ENCODE results near the gene NDUFC2.

Gene NDUFC2

DNA sequence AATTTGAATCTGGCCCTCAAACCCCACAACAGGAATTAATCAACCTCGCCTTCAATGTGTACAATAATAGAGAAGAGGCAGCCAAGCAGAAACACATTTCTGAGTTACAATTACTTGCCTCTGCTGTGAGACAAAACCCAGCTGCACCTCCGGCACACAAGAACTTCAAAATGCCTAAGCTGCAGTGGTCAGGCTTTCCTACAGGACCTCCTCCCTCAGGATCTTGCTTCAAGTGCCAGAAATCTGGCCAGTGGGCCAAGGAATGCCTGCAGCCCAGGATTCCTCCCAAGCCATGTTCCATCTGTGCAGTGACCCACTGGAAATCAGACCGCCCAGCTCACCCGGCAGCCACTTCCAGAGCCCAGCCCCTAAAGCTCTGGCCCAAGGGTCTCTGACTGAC is 3.4 kb upstream of the NDUFC2 start:
- TF ChIP-seq CSDC2 (CRISPR knock-in tag; IDR thresholded peaks at IDR 0.05) = no peak
- no peak for TF ChIP-seq BACH2 (CRISPR knock-in tag; IDR thresholded peaks at IDR 0.05; ENCODE audit: borderline replicate concordance)
- TF ChIP-seq CREB5 (CRISPR knock-in tag; IDR thresholded peaks at IDR 0.05; ENCODE audit: low read depth) = no peak
- no peak for ATAC-seq

DNA sequence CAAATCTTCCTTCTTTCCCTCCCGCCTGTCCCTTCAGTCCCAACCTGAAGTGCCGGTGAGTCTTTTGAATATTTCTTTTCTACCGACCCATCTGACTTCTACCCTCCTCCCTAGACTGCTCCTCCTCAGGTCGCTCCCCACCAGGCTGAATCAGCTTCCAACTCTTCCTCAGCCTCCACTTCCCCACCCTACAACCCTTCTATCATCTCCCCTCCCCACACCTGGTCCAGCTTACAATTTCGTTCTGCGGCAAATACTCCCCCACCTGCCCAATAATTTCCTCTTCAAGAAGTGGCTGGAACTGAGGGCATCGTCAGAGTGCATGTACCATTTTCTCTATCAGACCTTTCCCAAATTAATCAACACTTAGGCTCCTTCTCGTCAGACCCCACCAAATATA is 2.5 kb upstream of the NDUFC2 start:
- no peak for TF ChIP-seq ZC3H10 (CRISPR knock-in tag; IDR thresholded peaks at IDR 0.05)
- TF ChIP-seq ZFP30 (CRISPR knock-in tag; IDR thresholded peaks at IDR 0.05) = no peak
- TF ChIP-seq ZNF8 (CRISPR knock-in tag; IDR thresholded peaks at IDR 0.05) = no peak
- TF ChIP-seq ZNF565 (CRISPR knock-in tag; conservative IDR thresholded peaks at IDR 0.05; ENCODE audit: low read depth) = no peak
- no peak for TF ChIP-seq ZNF70 (CRISPR knock-in tag; IDR thresholded peaks at IDR 0.05)
- no peak for TF ChIP-seq BACH2 (CRISPR knock-in tag; IDR thresholded peaks at IDR 0.05; ENCODE audit: borderline replicate concordance)
- TF ChIP-seq, protein P1, sequence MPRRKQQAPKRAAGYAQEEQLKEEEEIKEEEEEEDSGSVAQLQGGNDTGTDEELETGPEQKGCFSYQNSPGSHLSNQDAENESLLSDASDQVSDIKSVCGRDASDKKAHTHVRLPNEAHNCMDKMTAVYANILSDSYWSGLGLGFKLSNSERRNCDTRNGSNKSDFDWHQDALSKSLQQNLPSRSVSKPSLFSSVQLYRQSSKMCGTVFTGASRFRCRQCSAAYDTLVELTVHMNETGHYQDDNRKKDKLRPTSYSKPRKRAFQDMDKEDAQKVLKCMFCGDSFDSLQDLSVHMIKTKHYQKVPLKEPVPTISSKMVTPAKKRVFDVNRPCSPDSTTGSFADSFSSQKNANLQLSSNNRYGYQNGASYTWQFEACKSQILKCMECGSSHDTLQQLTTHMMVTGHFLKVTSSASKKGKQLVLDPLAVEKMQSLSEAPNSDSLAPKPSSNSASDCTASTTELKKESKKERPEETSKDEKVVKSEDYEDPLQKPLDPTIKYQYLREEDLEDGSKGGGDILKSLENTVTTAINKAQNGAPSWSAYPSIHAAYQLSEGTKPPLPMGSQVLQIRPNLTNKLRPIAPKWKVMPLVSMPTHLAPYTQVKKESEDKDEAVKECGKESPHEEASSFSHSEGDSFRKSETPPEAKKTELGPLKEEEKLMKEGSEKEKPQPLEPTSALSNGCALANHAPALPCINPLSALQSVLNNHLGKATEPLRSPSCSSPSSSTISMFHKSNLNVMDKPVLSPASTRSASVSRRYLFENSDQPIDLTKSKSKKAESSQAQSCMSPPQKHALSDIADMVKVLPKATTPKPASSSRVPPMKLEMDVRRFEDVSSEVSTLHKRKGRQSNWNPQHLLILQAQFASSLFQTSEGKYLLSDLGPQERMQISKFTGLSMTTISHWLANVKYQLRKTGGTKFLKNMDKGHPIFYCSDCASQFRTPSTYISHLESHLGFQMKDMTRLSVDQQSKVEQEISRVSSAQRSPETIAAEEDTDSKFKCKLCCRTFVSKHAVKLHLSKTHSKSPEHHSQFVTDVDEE (CRISPR knock-in tag; IDR thresholded peaks at IDR 0.05) = no peak
- TF ChIP-seq SNAI2 (CRISPR knock-in tag; IDR thresholded peaks at IDR 0.05) = no peak
- TF ChIP-seq RARB (CRISPR knock-in tag; IDR thresholded peaks at IDR 0.05) = no peak
- no peak for TF ChIP-seq PATZ1 (CRISPR knock-in tag; IDR thresholded peaks at IDR 0.05; ENCODE audit: borderline replicate concordance)
- TF ChIP-seq CSRNP3 (CRISPR knock-in tag; IDR thresholded peaks at IDR 0.05) = no peak
- TF ChIP-seq ISL1 (CRISPR knock-in tag; IDR thresholded peaks at IDR 0.05) = no peak
- no peak for TF ChIP-seq ESRRG (CRISPR knock-in tag; IDR thresholded peaks at IDR 0.05)
- no peak for TF ChIP-seq TOX (CRISPR knock-in tag; IDR thresholded peaks at IDR 0.05; ENCODE audit: borderline replicate concordance)
- TF ChIP-seq, protein P2, sequence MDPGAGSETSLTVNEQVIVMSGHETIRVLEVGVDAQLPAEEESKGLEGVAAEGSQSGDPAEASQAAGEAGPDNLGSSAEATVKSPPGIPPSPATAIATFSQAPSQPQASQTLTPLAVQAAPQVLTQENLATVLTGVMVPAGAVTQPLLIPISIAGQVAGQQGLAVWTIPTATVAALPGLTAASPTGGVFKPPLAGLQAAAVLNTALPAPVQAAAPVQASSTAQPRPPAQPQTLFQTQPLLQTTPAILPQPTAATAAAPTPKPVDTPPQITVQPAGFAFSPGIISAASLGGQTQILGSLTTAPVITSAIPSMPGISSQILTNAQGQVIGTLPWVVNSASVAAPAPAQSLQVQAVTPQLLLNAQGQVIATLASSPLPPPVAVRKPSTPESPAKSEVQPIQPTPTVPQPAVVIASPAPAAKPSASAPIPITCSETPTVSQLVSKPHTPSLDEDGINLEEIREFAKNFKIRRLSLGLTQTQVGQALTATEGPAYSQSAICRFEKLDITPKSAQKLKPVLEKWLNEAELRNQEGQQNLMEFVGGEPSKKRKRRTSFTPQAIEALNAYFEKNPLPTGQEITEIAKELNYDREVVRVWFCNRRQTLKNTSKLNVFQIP (CRISPR knock-in tag; IDR thresholded peaks at IDR 0.05; ENCODE audit: borderline replicate concordance, low read depth) = no peak
- TF ChIP-seq GLIS3 (CRISPR knock-in tag; IDR thresholded peaks at IDR 0.05) = no peak
- ATAC-seq = no peak

DNA sequence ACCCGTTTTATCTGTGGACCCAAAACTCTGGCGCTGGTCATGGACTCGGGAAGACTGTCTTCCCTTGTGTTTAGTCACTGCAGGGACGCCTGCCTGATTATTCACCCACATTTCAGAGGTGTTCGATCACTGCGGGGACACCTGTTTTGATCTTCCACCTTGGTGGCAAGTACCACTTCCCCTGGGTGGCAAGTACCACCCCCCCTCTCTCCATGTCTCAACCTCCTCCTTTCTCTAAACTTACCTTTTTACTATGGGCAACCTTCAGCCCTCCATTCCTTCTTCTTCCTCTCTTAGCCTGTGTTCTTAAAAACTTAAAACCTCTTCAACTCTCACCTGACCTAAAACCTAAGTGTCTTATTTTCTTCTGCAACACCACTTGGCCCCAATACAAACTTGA is 1.9 kb upstream of the NDUFC2 start:
- ATAC-seq = no peak
- no peak for TF ChIP-seq CSDC2 (CRISPR knock-in tag; IDR thresholded peaks at IDR 0.05)
- TF ChIP-seq ARNTL (CRISPR knock-in tag; IDR thresholded peaks at IDR 0.05; ENCODE audit: borderline replicate concordance, low read depth) = no peak
- TF ChIP-seq CREB5 (CRISPR knock-in tag; IDR thresholded peaks at IDR 0.05; ENCODE audit: low read depth) = no peak
- TF ChIP-seq ZFP3 (CRISPR knock-in tag; IDR thresholded peaks at IDR 0.05) = no peak
- TF ChIP-seq ZNF8 (CRISPR knock-in tag; IDR thresholded peaks at IDR 0.05) = no peak
- TF ChIP-seq PPARA (CRISPR knock-in tag; IDR thresholded peaks at IDR 0.05; ENCODE audit: borderline replicate concordance) = no peak
- TF ChIP-seq CSRNP3 (CRISPR knock-in tag; IDR thresholded peaks at IDR 0.05) = no peak
- no peak for TF ChIP-seq TOX (CRISPR knock-in tag; IDR thresholded peaks at IDR 0.05; ENCODE audit: borderline replicate concordance)
- no peak for TF ChIP-seq ESRRG (CRISPR knock-in tag; IDR thresholded peaks at IDR 0.05)
- no peak for TF ChIP-seq ISL1 (CRISPR knock-in tag; IDR thresholded peaks at IDR 0.05)
